ENCODE data around the gene GRIN3A.

- no peak for TF ChIP-seq CTCF (IDR thresholded peaks at IDR 0.05)
- TF ChIP-seq POLR2A (IDR thresholded peaks at IDR 0.05), result no peak
These were observed 49.4 kb upstream of the GRIN3A start for GRCh38 chr9:101787891-101788290.
